ENCODE results near the gene ZNF618.

GRCh38 chr9:114100536-114100935 lies 224.4 kb downstream of the ZNF618 start:
- no peak for TF ChIP-seq EZH2phosphoT487 (IDR thresholded peaks at IDR 0.05; ENCODE audit: borderline replicate concordance, low read length)
- TF ChIP-seq CTCF (conservative IDR thresholded peaks at IDR 0.05; ENCODE audit: low read depth, low read length), result no peak
- no peak for TF ChIP-seq EZH2 (IDR thresholded peaks at IDR 0.05; ENCODE audit: low read length, unreplicated experiment)

All from PC-3 (cell line).